Adrenal gland (tissue), 12 donors: ENCODE data around the gene SIDT1. TPM values are rescaled to one million over a fixed set of nuclear protein-coding genes. Genes with fewer than 3 reads are reported as not detected.

Experiments used
- DNase-seq, 7 donors: peaks; one replicate each; pipeline ENCODE4 v3.0.0-alpha.2; 2019 to 2020
- H3K27ac ChIP-seq, 5 donors: fragments of 200-600 bp; sonication (generic) in 4 of 5; 1 replicate in 3 of 5; 2 replicates in 2 of 5; pipeline versions ENCODE4 v1.5.1 to v1.8.0; 2016 to 2020; ENCODE audit warnings: mild to moderate bottlenecking in 1 of 5
- H3K27me3 ChIP-seq: fragments of 200-600 bp; 2 replicates; pipeline ENCODE4 v1.8.0; 2021
- H3K36me3 ChIP-seq, 2 donors: fragments of 200-600 bp; replicated peaks in 1 of 2; 1 replicate in 1 of 2; 2 replicates in 1 of 2; pipeline versions ENCODE4 v1.5.1 to v1.8.0; 2018 to 2022
- H3K4me1 ChIP-seq, 2 donors: fragments of 200-600 bp; replicated peaks in 1 of 2; 1 replicate in 1 of 2; 2 replicates in 1 of 2; pipeline versions ENCODE4 v1.5.1 to v1.8.0; 2018 to 2021
- H3K4me3 ChIP-seq, 4 donors: fragments of 200-600 bp; sonication (generic) in 3 of 4; one replicate each; pipeline ENCODE4 v1.5.1; 2016 to 2018
- H3K9me3 ChIP-seq, 3 donors: fragments of 200-600 bp; sonication (generic) in 1 of 3; replicated peaks in 1 of 3; 1 replicate in 2 of 3; 2 replicates in 1 of 3; pipeline versions ENCODE4 v1.5.1 to v1.8.0; 2016 to 2021
- POLR2A ChIP-seq, 2 donors: fragments of 450-650 bp; IDR thresholded peaks; one replicate each; pipeline ENCODE4 v1.6.1; 2017; ENCODE audit warnings: antibody characterized with exemption in 2 of 2, mild to moderate bottlenecking in 2 of 2, moderate library complexity in 1 of 2
- WGBS, 4 donors: extraction: QIAGEN DNeasy Blood & Tissue Kit in 2 of 4; methylation state at CpG; one replicate each; pipeline versions ENCODE4 v1.1.5 to v1.1.7; 2013 to 2017; 5-methylcytosine and 5-hydroxymethylcytosine counted together
- intact Hi-C, 2 donors: fragments of 100-400 bp; cut with DNase I; formaldehyde crosslinking; loops; one replicate each; pipeline versions ENCODE4 v1.14.1 to v1.15.0; 2022 to 2023
- polyA plus RNA-seq, 3 donors: library from polyadenylated mRNA; stranded (reverse); fragments of 200-250 nt in 2 of 3; fragments of 350-450 nt in 1 of 3; fragmentation: Illumina TruSeq in 1 of 3; extraction: RNeasy Lipid Tissue Mini Kit (QIAGEN cat#74804) in 1 of 3; gene quantifications; one replicate each; pipeline ENCODE4 v1.2.3, GENCODE V29; 2013 to 2014
- total RNA-seq, 9 donors: library from RNA; depleted of rRNA in 4 of 9; stranded (reverse); fragments of >200 nt in 4 of 9; fragments of 120-200 nt in 1 of 9; fragmentation: NEBNext Ultra II Directional in 1 of 9; extraction: Animal tissue kit (Norgen Biotek cat#: 25700) in 1 of 9; gene quantifications; one replicate each; pipeline versions ENCODE4 v1.1.0 to v1.2.4, GENCODE V29; 2013 to 2023
- TF ChIP-seq, protein P1 (sequence below), 6 experiments: fragments of 450-650 bp in 4 of 6; fragments of 200-600 bp in 2 of 6; sonication (generic) in 1 of 6; IDR thresholded peaks; 1 replicate in 5 of 6; 2 replicates in 1 of 6; pipeline versions ENCODE4 v1.5.1 to v1.8.0; 2016 to 2021; ENCODE audit warnings: antibody characterized with exemption in 6 of 6, mild to moderate bottlenecking in 2 of 6, moderate library complexity in 1 of 6
- donor health status: healthy with polysubstance abuse.
- donor health status: Bipolar disorder and iron deficiency.
- donor health status: DM: yes; HTN: yes; CAD: no.
- donor health status: DM: no; HTN: no; CAD: no.
- donor health status: DM: no; HTN: no; CAD: no.
- donor health status: DM: yes; HTN: yes; CAD: no.

SIDT1 gene
- total and polyA plus RNA-seq, 12 donors = 0.18 to 3.6 (median 2.3) TPM

DNA sequence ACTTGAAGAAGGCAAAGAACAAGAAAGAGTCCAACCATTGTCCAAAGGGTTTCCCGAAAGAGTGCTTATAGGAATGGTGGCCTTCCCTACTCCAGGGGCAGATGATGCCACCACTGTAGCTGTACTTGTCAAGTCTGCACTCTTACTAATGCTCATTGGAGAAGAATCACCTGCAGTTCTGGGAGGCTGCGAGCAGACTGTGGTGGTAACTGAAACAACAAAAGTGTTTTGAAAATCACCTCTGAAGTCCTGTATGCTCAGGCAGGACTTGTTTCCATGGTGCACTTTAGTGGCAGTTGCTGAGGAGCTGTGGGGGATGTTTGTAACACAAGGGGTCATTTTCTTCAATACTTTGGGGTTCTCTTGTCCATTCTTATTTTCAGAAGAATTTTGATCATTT, 128.1 kb downstream of the SIDT1 start:
- H3K27ac ChIP-seq = no peak overlapping the region
- no peaks in the 10 kb centered on the region for H3K9me3 ChIP-seq
- no peak overlapping the region for H3K4me3 ChIP-seq
- no peaks in the 10 kb centered on the region for H3K27me3 ChIP-seq
- no peak for TF ChIP-seq POLR2A (IDR thresholded peaks at IDR 0.05)
- TF ChIP-seq, protein P1, sequence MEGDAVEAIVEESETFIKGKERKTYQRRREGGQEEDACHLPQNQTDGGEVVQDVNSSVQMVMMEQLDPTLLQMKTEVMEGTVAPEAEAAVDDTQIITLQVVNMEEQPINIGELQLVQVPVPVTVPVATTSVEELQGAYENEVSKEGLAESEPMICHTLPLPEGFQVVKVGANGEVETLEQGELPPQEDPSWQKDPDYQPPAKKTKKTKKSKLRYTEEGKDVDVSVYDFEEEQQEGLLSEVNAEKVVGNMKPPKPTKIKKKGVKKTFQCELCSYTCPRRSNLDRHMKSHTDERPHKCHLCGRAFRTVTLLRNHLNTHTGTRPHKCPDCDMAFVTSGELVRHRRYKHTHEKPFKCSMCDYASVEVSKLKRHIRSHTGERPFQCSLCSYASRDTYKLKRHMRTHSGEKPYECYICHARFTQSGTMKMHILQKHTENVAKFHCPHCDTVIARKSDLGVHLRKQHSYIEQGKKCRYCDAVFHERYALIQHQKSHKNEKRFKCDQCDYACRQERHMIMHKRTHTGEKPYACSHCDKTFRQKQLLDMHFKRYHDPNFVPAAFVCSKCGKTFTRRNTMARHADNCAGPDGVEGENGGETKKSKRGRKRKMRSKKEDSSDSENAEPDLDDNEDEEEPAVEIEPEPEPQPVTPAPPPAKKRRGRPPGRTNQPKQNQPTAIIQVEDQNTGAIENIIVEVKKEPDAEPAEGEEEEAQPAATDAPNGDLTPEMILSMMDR (IDR thresholded peaks at IDR 0.05) = no peak
- no peaks in the 10 kb centered on the region for H3K4me1 ChIP-seq
- 93 to 100% (median 100%) methylated on average over 2 of the region's 2 CpGs for WGBS, 4 donors
- intact Hi-C loops = no loop called here
- DNase-seq = no peak
- H3K36me3 ChIP-seq = peaks cover 0 to 23% of the 10 kb centered on the region in 2 donors

DNA sequence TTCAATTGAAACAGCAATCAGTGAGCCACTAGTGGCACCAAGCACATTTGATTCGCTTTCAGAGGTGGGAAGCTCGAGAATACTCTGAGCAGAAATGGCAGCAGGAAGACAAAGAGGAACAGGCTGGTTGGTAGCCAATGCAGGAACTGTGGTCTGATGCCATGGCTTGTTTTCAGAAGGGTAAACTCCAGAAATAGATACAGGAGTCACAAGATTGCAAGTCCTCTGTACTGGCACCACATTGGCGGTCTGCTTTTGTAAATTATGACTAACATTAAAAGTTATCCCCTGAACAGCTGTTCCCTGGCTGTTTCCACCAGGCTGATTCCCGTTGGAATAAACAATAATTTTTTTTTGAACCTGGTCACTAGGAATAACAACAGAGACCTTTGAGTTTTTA, 128.5 kb downstream of the SIDT1 start:
- Histone ChIP-seq H3K4me3 (no peak overlapping the region), H3K27ac (no peak overlapping the region), H3K27me3 (no peaks in the 10 kb centered on the region), H3K4me1 (no peaks in the 10 kb centered on the region), H3K36me3 (peaks cover 0 to 23% of the 10 kb centered on the region in 2 donors), H3K9me3 (no peaks in the 10 kb centered on the region)
- DNase-seq = no peak
- intact Hi-C loops = no loop called here
- TF ChIP-seq POLR2A (IDR thresholded peaks at IDR 0.05) = no peak
- TF ChIP-seq, protein P1 (IDR thresholded peaks at IDR 0.05) = no peak
- 91 to 95% (median 94%) methylated on average over 4 of the region's 4 CpGs for WGBS, 4 donors

DNA sequence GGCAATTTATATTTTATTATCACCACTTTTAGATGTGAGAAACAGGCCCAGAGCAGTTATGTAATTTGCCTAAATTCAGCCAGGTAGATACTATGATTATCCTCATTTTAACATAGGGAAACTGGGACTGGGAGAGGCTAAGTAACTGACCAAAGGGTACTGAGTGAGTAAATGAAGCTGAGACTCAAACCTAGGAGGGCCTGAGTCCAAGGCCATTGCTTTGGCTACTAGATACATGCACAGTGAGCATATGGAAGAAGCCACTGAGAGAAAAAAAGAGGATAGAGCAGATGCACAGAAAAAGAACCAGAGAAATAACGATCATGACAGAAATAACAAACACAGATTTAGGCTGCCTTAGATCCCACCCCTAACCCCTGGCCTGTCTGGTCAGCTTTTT, 130.5 kb downstream of the SIDT1 start:
- DNase-seq = no peak
- 52 to 85% (median 72%) methylated on average over 1 of the region's 1 CpG for WGBS, 4 donors
- intact Hi-C loops = no loop called here
- H3K27ac ChIP-seq = no peak overlapping the region
- TF ChIP-seq POLR2A (IDR thresholded peaks at IDR 0.05) = no peak
- TF ChIP-seq, protein P1 (IDR thresholded peaks at IDR 0.05) = no peak
- peaks cover 0 to 23% of the 10 kb centered on the region in 2 donors for H3K36me3 ChIP-seq
- H3K27me3 ChIP-seq = no peaks in the 10 kb centered on the region
- H3K4me3 ChIP-seq = no peak overlapping the region
- H3K4me1 ChIP-seq = no peaks in the 10 kb centered on the region
- no peaks in the 10 kb centered on the region for H3K9me3 ChIP-seq

DNA sequence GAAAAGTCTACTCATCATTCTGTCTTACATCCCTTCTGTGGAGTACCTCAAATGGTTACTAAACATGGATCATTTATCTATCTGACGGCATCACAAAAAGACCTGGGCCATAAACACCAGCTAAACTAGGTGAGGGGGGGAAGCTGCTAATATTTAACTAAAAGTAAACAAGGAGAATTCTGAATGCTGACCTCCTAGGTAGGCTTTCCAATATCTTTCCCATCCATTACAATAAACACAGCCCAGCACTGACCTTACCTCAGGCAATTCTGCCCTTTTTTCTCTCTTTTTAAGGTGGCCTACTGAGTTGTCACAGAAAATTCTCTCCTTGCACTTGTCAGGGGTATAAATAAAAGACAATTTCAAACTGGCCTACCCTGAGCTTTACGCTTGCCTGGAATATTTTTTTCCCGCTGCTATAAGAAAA, 131.0 kb downstream of the SIDT1 start:
- H3K4me1 ChIP-seq = no peaks in the 10 kb centered on the region
- 95 to 98% (median 97%) methylated on average over 3 of the region's 3 CpGs for WGBS, 4 donors

More for the DNA sequence above, 131.0 kb downstream of the SIDT1 start:
- no peak overlapping the region for H3K27ac ChIP-seq
- TF ChIP-seq POLR2A (IDR thresholded peaks at IDR 0.05) = no peak
- TF ChIP-seq, protein P1 (IDR thresholded peaks at IDR 0.05) = no peak
- intact Hi-C loops = no loop called here
- no peaks in the 10 kb centered on the region for H3K27me3 ChIP-seq
- H3K36me3 ChIP-seq = peaks cover 0 to 23% of the 10 kb centered on the region in 2 donors
- no peak for DNase-seq
- no peak overlapping the region for H3K4me3 ChIP-seq
- no peaks in the 10 kb centered on the region for H3K9me3 ChIP-seq
